ENCODE results near the gene RIPPLY2. TPM values are rescaled to one million over a fixed set of nuclear protein-coding genes. Genes with fewer than 3 reads are reported as not detected.
"Not testable (repeated sequence)": the region's sequence is repeated elsewhere in the genome, so short reads cannot be mapped to it uniquely, and the experiment has no call there.

The RIPPLY2 gene
- total RNA-seq (2014; rRNA removed; shearing (Covaris generic)), result 5.1 and 5.4 TPM in 2 replicates

GRCh38 chr6:83853178-83854000 is at the start of gene RIPPLY2:
Gene RIPPLY2 (plus strand): TSS chr6:83853360. CDS start chr6:83853417, 57 bp downstream.
- peak; percentile 78 for DNase-seq (ENCODE audit: low read depth)

GRCh38 chr6:83803492-83803891 is 49.7 kb upstream of the RIPPLY2 start:
- DNase-seq (ENCODE audit: low read depth), result not testable (repeated sequence)

GRCh38 chr6:83804886-83805285 is 48.3 kb upstream of the RIPPLY2 start:
- no peak for DNase-seq (ENCODE audit: low read depth)

- DNase-seq (ENCODE audit: low read depth), result no peak
Observed at GRCh38 chr6:83808005-83808404, 45.2 kb upstream of the RIPPLY2 start.

GRCh38 chr6:83808926-83809325 is 44.2 kb upstream of the RIPPLY2 start:
- no peak for DNase-seq (ENCODE audit: low read depth)

GRCh38 chr6:83812595-83812994 is 40.6 kb upstream of the RIPPLY2 start:
- DNase-seq (ENCODE audit: low read depth), result no peak

GRCh38 chr6:83815631-83816272 is 37.4 kb upstream of the RIPPLY2 start:
- peak; percentile 34 for DNase-seq (ENCODE audit: low read depth)

GRCh38 chr6:83822629-83823169 is 30.5 kb upstream of the RIPPLY2 start:
- DNase-seq (ENCODE audit: low read depth), result no peak

- peak; percentile 71 for DNase-seq (ENCODE audit: low read depth)
Observed at GRCh38 chr6:83824388-83824801, 28.8 kb upstream of the RIPPLY2 start.

- DNase-seq (ENCODE audit: low read depth), result peak; percentile 25
Observed at GRCh38 chr6:83824831-83825230, 28.3 kb upstream of the RIPPLY2 start.

GRCh38 chr6:83827050-83827449 is 26.1 kb upstream of the RIPPLY2 start:
- DNase-seq (ENCODE audit: low read depth), result peak; percentile 38

- peak; percentile 67 for DNase-seq (ENCODE audit: low read depth)
Observed at GRCh38 chr6:83838727-83839126, 14.4 kb upstream of the RIPPLY2 start.

- DNase-seq (ENCODE audit: low read depth), result no peak
Observed at GRCh38 chr6:83844170-83844569, 9.0 kb upstream of the RIPPLY2 start.

- no peak for DNase-seq (ENCODE audit: low read depth)
Observed at GRCh38 chr6:83846291-83846690, 6.9 kb upstream of the RIPPLY2 start.

GRCh38 chr6:83847179-83847578 is 6.0 kb upstream of the RIPPLY2 start:
- peak; percentile 18 for DNase-seq (ENCODE audit: low read depth)

GRCh38 chr6:83849127-83849526 is 4.0 kb upstream of the RIPPLY2 start:
- DNase-seq (ENCODE audit: low read depth), result no peak

- no peak for DNase-seq (ENCODE audit: low read depth)
Observed at GRCh38 chr6:83849610-83850009, 3.5 kb upstream of the RIPPLY2 start.

- no peak for DNase-seq (ENCODE audit: low read depth)
Observed at GRCh38 chr6:83852528-83853177, 507 bp upstream of the RIPPLY2 start.

GRCh38 chr6:83854001-83854501 is 891 bp downstream of the RIPPLY2 start:
- DNase-seq (ENCODE audit: low read depth), result no peak

- DNase-seq (ENCODE audit: low read depth), result no peak
Observed at GRCh38 chr6:83854766-83855165, 1.6 kb downstream of the RIPPLY2 start.

- DNase-seq (ENCODE audit: low read depth), result peak; percentile 98
Observed at GRCh38 chr6:83859410-83860358, 6.5 kb downstream of the RIPPLY2 start, which contains the start of gene CYB5R4. Gene CYB5R4 (plus strand): TSS chr6:83859689. CDS start chr6:83859783, 94 bp downstream.

Measured in Daoy (cell line).